ENCODE results near the gene IL1RN.

Gene IL1RN

GRCh38 chr2:113144259-113144658, 16.9 kb downstream of the IL1RN start:
- Histone ChIP-seq H4K91ac (ENCODE audit: low read length) (no peak overlapping the region), H3K4me3 (ENCODE audit: insufficient read depth in 1 of 2, low read depth in 1 of 2, low read length in 2 of 2) (no peak overlapping the region), H2BK15ac (ENCODE audit: low read depth, poor library complexity, severe bottlenecking) (no peak overlapping the region), H2BK120ac (ENCODE audit: low read depth, low read length) (no peak overlapping the region), H4K8ac (ENCODE audit: low read length) (no peak overlapping the region), H2BK12ac (ENCODE audit: low read length in 2 of 2) (no peak overlapping the region), H3K14ac (ENCODE audit: low read length in 2 of 2) (no peak overlapping the region), H3K9ac (ENCODE audit: low read length) (no peak overlapping the region), H3K9me3 (ENCODE audit: control insufficient read depth, low read length) (peaks cover 7% of the 10 kb centered on the region), H3K27me3 (ENCODE audit: control insufficient read depth in 1 of 2, insufficient read depth in 1 of 2, low read length in 2 of 2) (peaks cover 0 to 4% of the 10 kb centered on the region in 2 experiments), H3K4me2 (ENCODE audit: low read length, poor library complexity, severe bottlenecking) (no peak overlapping the region), H3K79me1 (replicated peaks; ENCODE audit: low read length, poor library complexity, severe bottlenecking) (no peaks in the 10 kb centered on the region), H3K18ac (ENCODE audit: low read depth in 1 of 2, low read length in 2 of 2) (no peak overlapping the region), H3K23ac (ENCODE audit: low read length in 2 of 2) (no peak overlapping the region), H2BK5ac (ENCODE audit: low read depth, low read length, poor library complexity, severe bottlenecking) (no peak overlapping the region), H3K27ac (ENCODE audit: low read length, poor library complexity, severe bottlenecking) (no peak overlapping the region), H2AFZ (ENCODE audit: low read depth, low read length) (no peak overlapping the region), H3K4ac (ENCODE audit: low read depth in 1 of 2, low read length in 2 of 2) (no peak overlapping the region), H3K4me1 (ENCODE audit: control insufficient read depth, insufficient read depth, low read depth, low read length) (no peaks in the 10 kb centered on the region), H3K36me3 (ENCODE audit: control insufficient read depth in 1 of 2, insufficient read depth in 2 of 2, low read depth in 1 of 2, low read length in 2 of 2) (no peaks in the 10 kb centered on the region), H2AK5ac (ENCODE audit: low read length, severe bottlenecking) (no peak overlapping the region)
- WGBS = 81% methylated on average over 3 of the region's 4 CpGs
- DNase-seq = no peak

GRCh38 chr2:113148606-113149552, 21.5 kb downstream of the IL1RN start:
- peaks cover 7% of the 10 kb centered on the region for H3K9me3 ChIP-seq (ENCODE audit: control insufficient read depth, low read length)
- H2BK120ac ChIP-seq (ENCODE audit: low read depth, low read length) = no peak overlapping the region
- H3K4me2 ChIP-seq (ENCODE audit: low read length, poor library complexity, severe bottlenecking) = no peak overlapping the region
- H2BK15ac ChIP-seq (ENCODE audit: low read depth, poor library complexity, severe bottlenecking) = no peak overlapping the region
- no peak overlapping the region for H3K4ac ChIP-seq (ENCODE audit: low read depth in 1 of 2, low read length in 2 of 2)
- no peak overlapping the region for H3K14ac ChIP-seq (ENCODE audit: low read length in 2 of 2)
- no peak overlapping the region for H2AFZ ChIP-seq (ENCODE audit: low read depth, low read length)
- DNase-seq = no peak
- no peak overlapping the region for H3K23ac ChIP-seq (ENCODE audit: low read length in 2 of 2)
- H2BK12ac ChIP-seq (ENCODE audit: low read length in 2 of 2) = no peak overlapping the region
- H3K27me3 ChIP-seq (ENCODE audit: control insufficient read depth in 1 of 2, insufficient read depth in 1 of 2, low read length in 2 of 2) = no peaks in the 10 kb centered on the region
- no peak overlapping the region for H4K8ac ChIP-seq (ENCODE audit: low read length)
- no peaks in the 10 kb centered on the region for H3K36me3 ChIP-seq (ENCODE audit: control insufficient read depth in 1 of 2, insufficient read depth in 2 of 2, low read depth in 1 of 2, low read length in 2 of 2)
- no peak overlapping the region for H3K9ac ChIP-seq (ENCODE audit: low read length)
- no peaks in the 10 kb centered on the region for H3K79me1 ChIP-seq (replicated peaks; ENCODE audit: low read length, poor library complexity, severe bottlenecking)
- no peak overlapping the region for H3K4me3 ChIP-seq (ENCODE audit: insufficient read depth in 1 of 2, low read depth in 1 of 2, low read length in 2 of 2)
- WGBS = 80% methylated on average over 8 of the region's 8 CpGs
- H4K91ac ChIP-seq (ENCODE audit: low read length) = no peak overlapping the region
- H3K4me1 ChIP-seq (ENCODE audit: control insufficient read depth, insufficient read depth, low read depth, low read length) = no peaks in the 10 kb centered on the region
- H3K18ac ChIP-seq (ENCODE audit: low read depth in 1 of 2, low read length in 2 of 2) = no peak overlapping the region
- no peak overlapping the region for H3K27ac ChIP-seq (ENCODE audit: low read length, poor library complexity, severe bottlenecking)
- H2AK5ac ChIP-seq (ENCODE audit: low read length, severe bottlenecking) = no peak overlapping the region
- no peak overlapping the region for H2BK5ac ChIP-seq (ENCODE audit: low read depth, low read length, poor library complexity, severe bottlenecking)

DNA sequence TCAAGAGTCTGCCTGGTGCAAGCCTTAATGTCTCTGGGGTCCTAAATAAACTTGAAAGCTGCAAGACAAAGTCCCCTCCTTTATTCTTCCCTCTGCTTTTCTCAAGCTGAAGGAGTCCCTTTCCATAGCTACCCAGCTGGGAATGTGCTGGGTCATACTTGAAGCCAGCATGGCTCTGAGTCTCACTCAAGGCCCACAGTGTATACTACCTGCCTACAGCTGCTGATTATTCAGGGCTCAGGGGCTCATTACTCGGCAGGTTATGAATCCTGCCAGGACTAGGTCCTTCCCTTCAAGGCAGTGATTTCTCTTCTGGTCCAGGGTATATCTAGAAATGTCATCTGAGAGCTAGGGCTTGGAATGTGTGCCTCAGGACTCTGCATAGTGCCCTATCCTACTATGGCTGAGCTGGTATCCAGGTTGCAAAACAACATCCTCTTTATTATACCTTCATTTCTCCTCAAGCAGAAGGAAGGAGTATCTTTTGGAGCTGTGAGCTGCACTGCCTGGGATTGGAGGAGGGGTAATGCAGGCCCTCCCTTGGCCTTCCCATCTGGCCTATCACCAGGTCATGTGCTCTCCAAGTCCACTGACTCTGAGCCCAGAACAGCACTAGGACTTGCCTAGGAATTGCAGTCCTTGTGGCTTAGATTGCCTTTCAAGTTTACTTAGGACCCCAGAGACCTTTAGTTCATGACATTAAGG, 22.3 kb downstream of the IL1RN start:
- H3K4ac ChIP-seq (ENCODE audit: low read depth in 1 of 2, low read length in 2 of 2) = no peak overlapping the region
- H3K18ac ChIP-seq (ENCODE audit: low read depth in 1 of 2, low read length in 2 of 2) = no peak overlapping the region
- no peaks in the 10 kb centered on the region for H3K4me1 ChIP-seq (ENCODE audit: control insufficient read depth, insufficient read depth, low read depth, low read length)
- H4K8ac ChIP-seq (ENCODE audit: low read length) = no peak overlapping the region
- H3K9ac ChIP-seq (ENCODE audit: low read length) = no peak overlapping the region
- no peak overlapping the region for H3K23ac ChIP-seq (ENCODE audit: low read length in 2 of 2)
- H3K4me2 ChIP-seq (ENCODE audit: low read length, poor library complexity, severe bottlenecking) = no peak overlapping the region
- H4K91ac ChIP-seq (ENCODE audit: low read length) = no peak overlapping the region
- no peak overlapping the region for H2BK5ac ChIP-seq (ENCODE audit: low read depth, low read length, poor library complexity, severe bottlenecking)
- H3K36me3 ChIP-seq (ENCODE audit: control insufficient read depth in 1 of 2, insufficient read depth in 2 of 2, low read depth in 1 of 2, low read length in 2 of 2) = no peaks in the 10 kb centered on the region
- no peak overlapping the region for H2AK5ac ChIP-seq (ENCODE audit: low read length, severe bottlenecking)
- H2BK12ac ChIP-seq (ENCODE audit: low read length in 2 of 2) = no peak overlapping the region
- no peaks in the 10 kb centered on the region for H3K79me1 ChIP-seq (replicated peaks; ENCODE audit: low read length, poor library complexity, severe bottlenecking)
- no peak overlapping the region for H2AFZ ChIP-seq (ENCODE audit: low read depth, low read length)
- no peak for DNase-seq
- no peak overlapping the region for H3K27ac ChIP-seq (ENCODE audit: low read length, poor library complexity, severe bottlenecking)
- peaks cover 7% of the 10 kb centered on the region for H3K9me3 ChIP-seq (ENCODE audit: control insufficient read depth, low read length)
- H2BK120ac ChIP-seq (ENCODE audit: low read depth, low read length) = no peak overlapping the region
- H3K4me3 ChIP-seq (ENCODE audit: insufficient read depth in 1 of 2, low read depth in 1 of 2, low read length in 2 of 2) = no peak overlapping the region
- no peaks in the 10 kb centered on the region for H3K27me3 ChIP-seq (ENCODE audit: control insufficient read depth in 1 of 2, insufficient read depth in 1 of 2, low read length in 2 of 2)
- 75% methylated on average over 1 of the region's 1 CpG for WGBS
- H2BK15ac ChIP-seq (ENCODE audit: low read depth, poor library complexity, severe bottlenecking) = no peak overlapping the region
- H3K14ac ChIP-seq (ENCODE audit: low read length in 2 of 2) = no peak overlapping the region

- H3K14ac ChIP-seq (ENCODE audit: low read length in 2 of 2) = no peak overlapping the region
- 78% methylated on average over 3 of the region's 5 CpGs for WGBS
- no peaks in the 10 kb centered on the region for H3K4me1 ChIP-seq (ENCODE audit: control insufficient read depth, insufficient read depth, low read depth, low read length)
- no peak overlapping the region for H4K8ac ChIP-seq (ENCODE audit: low read length)
- peaks cover 3% of the 10 kb centered on the region for H3K9me3 ChIP-seq (ENCODE audit: control insufficient read depth, low read length)
- H3K79me1 ChIP-seq (replicated peaks; ENCODE audit: low read length, poor library complexity, severe bottlenecking) = no peaks in the 10 kb centered on the region
- no peak overlapping the region for H3K23ac ChIP-seq (ENCODE audit: low read length in 2 of 2)
- no peak overlapping the region for H4K91ac ChIP-seq (ENCODE audit: low read length)
- DNase-seq = no peak
- no peak overlapping the region for H2AK5ac ChIP-seq (ENCODE audit: low read length, severe bottlenecking)
- H3K27me3 ChIP-seq (ENCODE audit: control insufficient read depth in 1 of 2, insufficient read depth in 1 of 2, low read length in 2 of 2) = no peaks in the 10 kb centered on the region
- no peak overlapping the region for H3K4ac ChIP-seq (ENCODE audit: low read depth in 1 of 2, low read length in 2 of 2)
- no peak overlapping the region for H3K9ac ChIP-seq (ENCODE audit: low read length)
- H3K4me2 ChIP-seq (ENCODE audit: low read length, poor library complexity, severe bottlenecking) = no peak overlapping the region
- H2BK5ac ChIP-seq (ENCODE audit: low read depth, low read length, poor library complexity, severe bottlenecking) = no peak overlapping the region
- H3K36me3 ChIP-seq (ENCODE audit: control insufficient read depth in 1 of 2, insufficient read depth in 2 of 2, low read depth in 1 of 2, low read length in 2 of 2) = no peaks in the 10 kb centered on the region
- no peak overlapping the region for H2BK15ac ChIP-seq (ENCODE audit: low read depth, poor library complexity, severe bottlenecking)
- H3K18ac ChIP-seq (ENCODE audit: low read depth in 1 of 2, low read length in 2 of 2) = no peak overlapping the region
- no peak overlapping the region for H2AFZ ChIP-seq (ENCODE audit: low read depth, low read length)
- H2BK12ac ChIP-seq (ENCODE audit: low read length in 2 of 2) = no peak overlapping the region
- H2BK120ac ChIP-seq (ENCODE audit: low read depth, low read length) = no peak overlapping the region
- no peak overlapping the region for H3K4me3 ChIP-seq (ENCODE audit: insufficient read depth in 1 of 2, low read depth in 1 of 2, low read length in 2 of 2)
- no peak overlapping the region for H3K27ac ChIP-seq (ENCODE audit: low read length, poor library complexity, severe bottlenecking)
These were observed 22.8 kb downstream of the IL1RN start for GRCh38 chr2:113150258-113150601.

Measured in mesenchymal stem cell (in vitro differentiated cells and primary cell).